Measurements from ENCODE around the gene PLCXD1.
"Not testable (repeated sequence)": the region's sequence is repeated elsewhere in the genome, so short reads cannot be mapped to it uniquely, and the experiment has no call there.

The PLCXD1 gene

DNA sequence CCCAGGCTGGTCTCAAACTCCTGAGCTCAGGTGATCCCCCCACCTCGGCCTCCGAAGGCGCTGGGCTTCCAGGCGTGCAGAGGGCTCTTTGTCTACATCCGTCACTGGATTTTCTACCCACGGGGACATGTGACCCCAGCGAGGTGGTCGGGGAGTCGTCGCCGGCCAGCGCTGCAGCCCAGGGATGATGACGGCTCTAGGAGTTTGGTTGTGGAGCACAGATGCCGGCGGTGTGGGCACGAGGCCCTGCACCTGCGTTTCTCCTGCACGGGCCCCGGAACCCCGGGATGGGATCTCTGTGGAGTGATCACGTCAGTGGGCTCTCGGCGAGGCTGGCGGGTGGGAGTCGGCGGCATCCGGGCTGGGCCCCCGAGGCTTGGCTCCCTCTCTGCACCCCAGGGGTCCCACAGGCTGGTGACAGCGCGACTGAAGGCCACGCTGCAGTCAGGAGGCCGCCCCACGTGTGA lies 46.5 kb downstream of the PLCXD1 start:
- Histone ChIP-seq H3K27ac (ENCODE audit: low read depth, low read length) (no peak overlapping the region), H3K4me1 (ENCODE audit: control insufficient read depth in 5 of 5, insufficient read depth in 5 of 5, low read length in 5 of 5) (peaks cover 0 to 22% (median 13%) of the 10 kb centered on the region in 5 donors), H3K27me3 (ENCODE audit: control insufficient read depth in 5 of 5, insufficient read depth in 4 of 5, low read length in 5 of 5) (peaks cover 14 to 28% (median 21%) of the 10 kb centered on the region in 5 donors), H3K36me3 (ENCODE audit: control insufficient read depth in 5 of 5, insufficient read depth in 5 of 5, low read length in 5 of 5) (peaks cover 0 to under 1% (median 0%) of the 10 kb centered on the region in 5 donors), H3K4me3 (ENCODE audit: low read depth in 1 of 5, low read length in 5 of 5) (no peak overlapping the region), H3K9ac (ENCODE audit: low read length in 5 of 5) (no peak overlapping the region), H3K9me3 (ENCODE audit: control insufficient read depth in 5 of 5, low read length in 5 of 5) (no peaks in the 10 kb centered on the region)

DNA sequence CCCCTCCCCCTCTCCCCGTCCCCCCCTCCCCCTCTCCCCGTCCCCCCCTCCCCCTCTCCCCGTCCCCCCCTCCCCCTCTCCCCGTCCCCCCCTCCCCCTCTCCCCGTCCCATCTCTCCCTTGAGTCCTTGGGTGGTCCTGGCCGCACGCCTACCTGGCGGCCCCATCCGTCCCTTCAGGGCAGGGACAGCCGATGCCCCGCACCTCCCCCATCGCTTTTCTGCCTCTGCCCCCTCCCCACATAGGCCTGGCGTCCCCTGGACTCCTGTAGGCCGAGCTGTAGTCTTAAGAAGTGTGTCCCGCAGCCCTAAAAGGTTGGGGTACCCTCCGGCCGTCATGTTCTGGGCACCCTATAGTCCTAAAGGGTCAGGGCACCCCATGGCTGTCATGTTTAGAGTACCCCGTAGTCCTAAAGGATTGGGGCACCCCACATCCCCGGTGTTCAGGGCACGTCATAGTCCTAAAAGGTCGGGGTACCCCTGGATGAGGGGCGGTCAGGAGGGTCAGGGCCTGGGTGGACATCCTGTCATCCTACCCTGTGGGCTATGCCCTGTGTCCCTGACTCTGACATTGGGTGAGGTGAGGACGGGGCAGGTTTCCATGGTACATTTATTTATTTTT lies 48.2 kb downstream of the PLCXD1 start:
- Histone ChIP-seq H3K4me3 (ENCODE audit: low read depth in 1 of 5, low read length in 5 of 5) (no peak overlapping the region), H3K27me3 (ENCODE audit: control insufficient read depth in 5 of 5, insufficient read depth in 4 of 5, low read length in 5 of 5) (peaks cover 14 to 23% (median 17%) of the 10 kb centered on the region in 5 donors), H3K27ac (ENCODE audit: low read depth, low read length) (no peak overlapping the region), H3K9me3 (ENCODE audit: control insufficient read depth in 5 of 5, low read length in 5 of 5) (no peaks in the 10 kb centered on the region), H3K9ac (ENCODE audit: low read length in 5 of 5) (no peak overlapping the region), H3K4me1 (ENCODE audit: control insufficient read depth in 5 of 5, insufficient read depth in 5 of 5, low read length in 5 of 5) (peaks cover 0 to 13% (median 11%) of the 10 kb centered on the region in 5 donors), H3K36me3 (ENCODE audit: control insufficient read depth in 5 of 5, insufficient read depth in 5 of 5, low read length in 5 of 5) (peaks cover 0 to 12% (median 7%) of the 10 kb centered on the region in 5 donors)

DNA sequence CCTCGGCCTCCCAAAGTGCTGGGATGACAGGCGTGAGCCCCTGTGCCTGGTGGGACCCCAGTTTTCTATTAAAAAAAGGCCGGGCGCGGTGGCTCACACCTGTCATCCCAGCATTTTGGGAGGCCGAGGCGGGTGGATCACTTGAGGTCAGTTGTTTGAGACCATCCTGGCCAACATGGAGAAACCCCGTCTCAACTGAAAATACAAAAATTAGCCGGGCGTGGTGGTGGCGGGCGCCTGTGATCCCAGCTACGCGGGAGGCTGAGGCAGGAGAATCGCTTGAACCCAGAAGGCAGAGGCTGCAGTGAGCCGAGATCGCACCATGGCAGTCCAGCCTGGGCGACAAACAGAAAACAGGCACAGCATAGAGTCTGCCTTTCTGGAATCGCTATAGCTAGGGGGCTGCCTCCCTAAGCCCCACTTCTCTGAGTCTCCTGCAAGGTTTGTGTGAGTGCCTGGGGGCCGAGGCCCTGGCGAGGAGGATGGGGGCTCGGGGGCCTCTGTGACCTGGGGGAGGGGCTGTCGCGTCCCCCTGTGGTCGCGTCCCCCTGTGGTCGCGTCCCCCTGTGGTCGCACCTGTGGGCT lies 49.1 kb downstream of the PLCXD1 start:
- not testable (repeated sequence) for H3K9me3 ChIP-seq (ENCODE audit: control insufficient read depth in 5 of 5, low read length in 5 of 5); H3K4me3 ChIP-seq (ENCODE audit: low read depth in 1 of 5, low read length in 5 of 5); H3K27ac ChIP-seq (ENCODE audit: low read depth, low read length); H3K9ac ChIP-seq (ENCODE audit: low read length in 5 of 5)
- peaks cover 0 to 13% (median 11%) of the 10 kb centered on the region in 5 donors for H3K36me3 ChIP-seq (ENCODE audit: control insufficient read depth in 5 of 5, insufficient read depth in 5 of 5, low read length in 5 of 5)
- H3K4me1 ChIP-seq (ENCODE audit: control insufficient read depth in 5 of 5, insufficient read depth in 5 of 5, low read length in 5 of 5), result peaks cover 0 to 13% (median 11%) of the 10 kb centered on the region in 5 donors
- H3K27me3 ChIP-seq (ENCODE audit: control insufficient read depth in 5 of 5, insufficient read depth in 4 of 5, low read length in 5 of 5), result peaks cover 14 to 23% (median 17%) of the 10 kb centered on the region in 5 donors

DNA sequence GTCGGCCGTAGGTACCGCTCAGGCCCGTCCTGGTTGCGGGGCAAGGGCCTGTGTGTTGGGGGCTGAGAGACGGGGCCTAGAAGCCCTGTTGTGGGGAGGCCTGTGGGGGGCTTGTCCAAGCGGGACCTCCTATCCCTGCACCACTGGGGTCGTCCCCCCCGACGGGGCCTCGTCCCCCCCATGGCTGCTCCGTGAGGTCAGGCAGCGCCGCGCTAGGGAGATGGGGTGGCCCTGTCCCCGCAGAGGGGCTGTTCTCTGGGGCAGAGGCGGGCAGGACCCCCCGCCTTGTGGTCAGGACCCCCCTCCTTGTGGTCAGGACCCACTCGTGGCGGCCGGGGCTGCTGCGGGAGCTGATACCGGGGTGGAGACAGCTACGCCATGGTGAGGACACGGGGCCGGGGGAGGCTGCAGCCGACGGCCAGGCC lies 49.6 kb downstream of the PLCXD1 start:
- Histone ChIP-seq H3K27me3 (ENCODE audit: control insufficient read depth in 5 of 5, insufficient read depth in 4 of 5, low read length in 5 of 5) (peaks cover 14 to 23% (median 17%) of the 10 kb centered on the region in 5 donors), H3K9ac (ENCODE audit: low read length in 5 of 5) (no peak overlapping the region), H3K9me3 (ENCODE audit: control insufficient read depth in 5 of 5, low read length in 5 of 5) (no peaks in the 10 kb centered on the region), H3K4me1 (ENCODE audit: control insufficient read depth in 5 of 5, insufficient read depth in 5 of 5, low read length in 5 of 5) (peaks cover 0 to 13% (median 11%) of the 10 kb centered on the region in 5 donors), H3K27ac (ENCODE audit: low read depth, low read length) (no peak overlapping the region), H3K4me3 (ENCODE audit: low read depth in 1 of 5, low read length in 5 of 5) (peak overlapping the region in 1 of 5 donors; percentile 56), H3K36me3 (ENCODE audit: control insufficient read depth in 5 of 5, insufficient read depth in 5 of 5, low read length in 5 of 5) (peaks cover 0 to 14% (median 11%) of the 10 kb centered on the region in 5 donors)

DNA sequence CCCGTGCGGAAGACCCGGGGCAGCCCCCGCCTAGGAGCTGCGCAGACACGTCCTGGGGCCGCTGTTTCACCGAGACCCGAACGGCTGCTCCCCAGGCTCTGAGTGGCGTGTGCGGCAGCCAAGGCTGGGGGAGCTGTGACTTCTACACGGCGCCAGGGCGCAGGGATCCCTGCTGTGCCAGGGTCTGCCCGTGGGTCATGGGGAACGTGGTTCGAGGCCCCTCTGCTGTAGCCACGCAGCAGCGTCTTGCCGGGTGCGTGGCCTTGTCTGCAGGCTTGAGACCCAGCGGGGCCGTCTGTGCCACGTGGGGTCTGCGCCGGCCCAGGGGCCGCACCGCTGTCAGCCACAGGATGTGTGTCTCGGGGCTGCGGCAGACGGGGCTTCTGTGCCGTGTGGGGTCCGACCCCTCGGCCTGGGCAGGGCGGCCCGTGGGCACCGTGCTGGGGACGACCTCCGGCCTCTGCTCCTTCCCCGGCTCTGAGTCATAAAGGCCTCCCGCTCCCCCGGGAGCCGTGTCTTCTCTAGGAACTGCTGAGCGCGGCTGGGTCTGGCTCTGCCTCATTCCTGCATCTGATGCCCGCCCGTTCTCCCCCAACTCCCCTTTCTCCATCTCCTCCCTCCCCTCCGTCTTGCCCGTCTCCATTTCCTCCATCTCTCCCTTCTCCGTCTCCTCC lies 50.1 kb downstream of the PLCXD1 start:
- H3K36me3 ChIP-seq (ENCODE audit: control insufficient read depth in 5 of 5, insufficient read depth in 5 of 5, low read length in 5 of 5), result peaks cover 0 to 16% (median 12%) of the 10 kb centered on the region in 5 donors
- peak overlapping the region in 1 of 5 donors; percentile 37 for H3K9ac ChIP-seq (ENCODE audit: low read length in 5 of 5)
- no peak overlapping the region for H3K27ac ChIP-seq (ENCODE audit: low read depth, low read length)
- H3K4me3 ChIP-seq (ENCODE audit: low read depth in 1 of 5, low read length in 5 of 5), result peak overlapping the region in 3 of 5 donors; percentile 30 to 56 (median 49)
- H3K9me3 ChIP-seq (ENCODE audit: control insufficient read depth in 5 of 5, low read length in 5 of 5), result no peaks in the 10 kb centered on the region
- peaks cover 14 to 23% (median 15%) of the 10 kb centered on the region in 5 donors for H3K27me3 ChIP-seq (ENCODE audit: control insufficient read depth in 5 of 5, insufficient read depth in 4 of 5, low read length in 5 of 5)
- peaks cover 2 to 13% (median 11%) of the 10 kb centered on the region in 5 donors for H3K4me1 ChIP-seq (ENCODE audit: control insufficient read depth in 5 of 5, insufficient read depth in 5 of 5, low read length in 5 of 5)

DNA sequence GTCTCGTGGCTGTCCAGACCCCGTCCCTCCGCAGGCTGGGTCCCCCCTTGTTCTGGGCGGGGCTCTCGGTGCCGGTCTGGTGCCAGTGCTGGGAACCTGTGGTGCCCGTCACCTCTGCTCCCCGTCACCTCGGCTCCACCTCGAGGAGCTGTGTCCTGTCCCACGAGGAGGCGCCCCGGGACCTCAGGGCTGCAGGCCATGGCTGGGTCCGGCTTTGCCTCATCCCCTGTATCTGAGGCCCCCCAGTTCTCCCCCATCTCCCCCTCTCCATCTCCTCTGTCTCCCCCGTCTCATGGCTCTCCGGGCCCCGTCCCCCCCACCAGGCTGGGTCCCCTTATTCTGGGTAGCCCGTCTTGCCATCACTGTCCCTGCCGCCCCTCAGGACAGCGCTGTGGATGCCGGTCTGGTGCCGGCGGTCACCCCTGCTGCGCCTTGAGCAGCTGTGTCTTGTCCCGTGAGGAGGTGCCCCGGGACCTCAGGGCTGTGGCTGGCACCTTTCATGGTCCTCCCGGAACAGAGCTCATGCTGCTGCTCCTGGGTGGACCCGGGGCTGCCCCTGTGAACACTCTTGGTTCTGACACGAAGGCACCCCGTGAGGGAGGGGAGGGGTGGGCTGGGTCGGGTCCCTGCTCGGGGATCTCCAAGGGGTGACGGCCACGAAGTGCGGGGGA lies 50.8 kb downstream of the PLCXD1 start:
- Histone ChIP-seq H3K36me3 (ENCODE audit: control insufficient read depth in 5 of 5, insufficient read depth in 5 of 5, low read length in 5 of 5) (peaks cover 0 to 17% (median 12%) of the 10 kb centered on the region in 5 donors), H3K27ac (ENCODE audit: low read depth, low read length) (no peak overlapping the region), H3K9me3 (ENCODE audit: control insufficient read depth in 5 of 5, low read length in 5 of 5) (no peaks in the 10 kb centered on the region), H3K27me3 (ENCODE audit: control insufficient read depth in 5 of 5, insufficient read depth in 4 of 5, low read length in 5 of 5) (peaks cover 14 to 23% (median 15%) of the 10 kb centered on the region in 5 donors), H3K4me1 (ENCODE audit: control insufficient read depth in 5 of 5, insufficient read depth in 5 of 5, low read length in 5 of 5) (peaks cover 2 to 13% (median 11%) of the 10 kb centered on the region in 5 donors), H3K4me3 (ENCODE audit: low read depth in 1 of 5, low read length in 5 of 5) (peak overlapping the region in 1 of 5 donors; percentile 56), H3K9ac (ENCODE audit: low read length in 5 of 5) (no peak overlapping the region)

DNA sequence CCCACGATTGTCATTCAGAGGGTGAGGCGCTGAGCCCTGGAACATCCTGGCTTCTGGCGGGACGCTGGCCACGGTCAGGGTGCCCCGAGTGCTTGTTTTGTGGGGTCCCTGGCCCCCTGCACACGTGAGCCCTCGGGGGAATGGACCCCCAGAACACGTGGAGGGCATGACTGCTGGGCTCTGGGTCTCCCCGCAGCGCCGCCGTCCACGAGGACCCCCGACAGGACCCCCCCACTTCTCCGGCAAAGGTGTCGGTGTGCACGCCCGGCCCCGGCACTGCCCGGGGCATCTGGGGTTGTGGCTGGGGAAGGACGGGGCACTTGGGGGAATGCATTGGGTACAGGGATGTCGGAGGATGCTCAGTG lies 51.3 kb downstream of the PLCXD1 start:
- Histone ChIP-seq H3K27ac (ENCODE audit: low read depth, low read length) (no peak overlapping the region), H3K9ac (ENCODE audit: low read length in 5 of 5) (no peak overlapping the region)

DNA sequence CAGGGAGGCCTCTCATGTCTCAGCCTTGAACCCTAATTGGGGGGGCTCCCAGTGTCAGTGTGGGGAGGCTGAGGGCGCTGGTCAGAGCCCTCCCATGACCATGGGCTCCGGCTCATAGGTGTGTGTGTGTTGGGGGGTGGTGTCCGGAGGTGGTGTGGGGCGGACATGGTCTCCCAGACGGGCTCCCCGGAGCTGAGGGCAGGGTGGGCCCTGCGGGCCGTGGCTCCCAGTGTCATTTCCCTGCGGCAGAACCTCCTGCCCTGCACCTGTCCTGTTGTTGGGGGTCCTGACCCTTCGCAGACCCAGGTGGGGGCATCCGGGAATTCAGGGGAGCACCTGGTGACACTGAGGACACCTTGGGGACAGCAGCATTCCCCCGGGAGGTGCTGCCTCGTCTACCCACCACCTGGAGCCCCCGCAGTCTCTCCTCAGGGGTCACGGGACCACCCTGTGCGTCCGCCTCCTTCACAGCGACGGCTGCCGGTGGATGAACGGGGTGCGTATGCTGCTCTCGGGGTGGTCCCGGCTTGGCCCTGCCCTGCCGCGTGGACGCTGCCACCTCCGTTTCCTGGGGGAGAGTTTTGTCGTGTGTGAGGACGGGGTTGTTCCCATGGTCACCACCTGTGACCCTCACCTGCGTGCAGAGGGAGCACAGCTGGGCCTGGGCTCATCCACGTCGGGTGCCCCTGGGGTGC lies 51.9 kb downstream of the PLCXD1 start:
- Histone ChIP-seq H3K9me3 (ENCODE audit: control insufficient read depth in 5 of 5, low read length in 5 of 5) (no peaks in the 10 kb centered on the region), H3K4me1 (ENCODE audit: control insufficient read depth in 5 of 5, insufficient read depth in 5 of 5, low read length in 5 of 5) (peaks cover 2 to 13% (median 11%) of the 10 kb centered on the region in 5 donors), H3K9ac (ENCODE audit: low read length in 5 of 5) (no peak overlapping the region), H3K27me3 (ENCODE audit: control insufficient read depth in 5 of 5, insufficient read depth in 4 of 5, low read length in 5 of 5) (peaks cover 14 to 23% (median 15%) of the 10 kb centered on the region in 5 donors), H3K27ac (ENCODE audit: low read depth, low read length) (no peak overlapping the region), H3K36me3 (ENCODE audit: control insufficient read depth in 5 of 5, insufficient read depth in 5 of 5, low read length in 5 of 5) (peaks cover 0 to 25% (median 21%) of the 10 kb centered on the region in 5 donors), H3K4me3 (ENCODE audit: low read depth in 1 of 5, low read length in 5 of 5) (no peak overlapping the region)

More for the DNA sequence above, 51.3 kb downstream of the PLCXD1 start:
- H3K4me3 ChIP-seq (ENCODE audit: low read depth in 1 of 5, low read length in 5 of 5), result no peak overlapping the region
- H3K27me3 ChIP-seq (ENCODE audit: control insufficient read depth in 5 of 5, insufficient read depth in 4 of 5, low read length in 5 of 5), result peaks cover 14 to 23% (median 15%) of the 10 kb centered on the region in 5 donors
- H3K9me3 ChIP-seq (ENCODE audit: control insufficient read depth in 5 of 5, low read length in 5 of 5), result no peaks in the 10 kb centered on the region
- peaks cover 0 to 19% (median 15%) of the 10 kb centered on the region in 5 donors for H3K36me3 ChIP-seq (ENCODE audit: control insufficient read depth in 5 of 5, insufficient read depth in 5 of 5, low read length in 5 of 5)
- H3K4me1 ChIP-seq (ENCODE audit: control insufficient read depth in 5 of 5, insufficient read depth in 5 of 5, low read length in 5 of 5), result peaks cover 2 to 13% (median 11%) of the 10 kb centered on the region in 5 donors

DNA sequence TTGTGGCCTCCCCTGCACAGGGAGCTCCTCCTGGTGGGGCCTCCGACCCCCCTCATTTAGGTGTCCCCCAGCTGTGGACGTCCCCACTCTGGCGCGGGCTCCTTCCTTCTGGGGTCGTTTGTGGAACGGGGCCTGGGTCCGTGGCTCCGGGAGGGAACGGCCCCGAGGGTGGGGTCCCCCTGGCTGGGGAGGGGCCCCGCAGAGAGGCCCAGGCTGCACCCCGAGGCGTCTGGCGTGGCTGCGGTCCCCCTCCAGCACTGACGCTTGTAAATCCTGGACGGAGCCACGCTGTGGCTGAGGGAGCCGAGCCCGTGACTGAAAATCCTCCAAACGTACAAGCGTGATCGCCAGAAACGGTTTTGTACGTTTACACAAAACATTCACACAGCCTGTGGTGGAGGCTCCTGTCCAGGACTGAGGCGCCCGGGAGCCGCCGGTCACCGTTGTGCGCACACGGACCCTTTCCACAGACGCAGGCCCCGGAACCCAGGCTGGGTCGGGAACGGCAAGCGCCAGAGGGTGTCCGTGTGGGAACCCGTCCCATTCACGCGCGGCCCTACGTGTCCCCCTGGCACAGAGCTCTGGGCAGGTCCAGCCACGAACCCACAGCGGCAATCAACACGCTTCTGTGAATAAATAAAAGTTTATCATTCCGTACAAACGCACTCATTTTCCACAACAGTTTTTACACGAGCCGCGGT lies 52.6 kb downstream of the PLCXD1 start:
- Histone ChIP-seq H3K27me3 (ENCODE audit: control insufficient read depth in 5 of 5, insufficient read depth in 4 of 5, low read length in 5 of 5) (peaks cover 14 to 23% (median 15%) of the 10 kb centered on the region in 5 donors), H3K36me3 (ENCODE audit: control insufficient read depth in 5 of 5, insufficient read depth in 5 of 5, low read length in 5 of 5) (peaks cover 0 to 32% (median 27%) of the 10 kb centered on the region in 5 donors), H3K27ac (ENCODE audit: low read depth, low read length) (no peak overlapping the region), H3K4me3 (ENCODE audit: low read depth in 1 of 5, low read length in 5 of 5) (no peak overlapping the region), H3K9me3 (ENCODE audit: control insufficient read depth in 5 of 5, low read length in 5 of 5) (no peaks in the 10 kb centered on the region), H3K4me1 (ENCODE audit: control insufficient read depth in 5 of 5, insufficient read depth in 5 of 5, low read length in 5 of 5) (peaks cover 2 to 13% (median 11%) of the 10 kb centered on the region in 5 donors), H3K9ac (ENCODE audit: low read length in 5 of 5) (no peak overlapping the region)

Data from subcutaneous abdominal adipose tissue (tissue), 5 donors.